H1 (cell line): Measurements from ENCODE around the gene HS6ST3. TPM values are rescaled to one million over a fixed set of nuclear protein-coding genes. Genes with fewer than 3 reads are reported as not detected.

Source experiments
- CTCF ChIA-PET: fragments of 300-600 bp; sonication (Branson Sonifier 250); formaldehyde crosslinking; loops from one replicate; lab custom pipeline; 2021; ENCODE audit not compliant: partially characterized antibody; lab: Charles Lee
- POLR2A ChIA-PET: fragments of 300-600 bp; sonication (Branson Sonifier 250); formaldehyde crosslinking; loops from one replicate; lab custom pipeline; 2021; ENCODE audit warnings: inconsistent platforms; ENCODE audit not compliant: partially characterized antibody; lab: Charles Lee
- DNase-seq, 2 experiments: peaks; one replicate each; pipeline versions ENCODE4 v3.0.0 to v3.0.0-alpha.2; 2010 to 2022; ENCODE audit warnings: low spot score in 2 of 2, low read depth in 1 of 2, mixed read lengths in 1 of 2
- FAIRE-seq: peaks from 2 replicates; lab custom pipeline; 2011; peaks lifted over from hg19 to GRCh38; lab: Jason Lieb, UNC
- H2AFZ ChIP-seq: 2 replicates; pipeline ENCODE4 v1.8.1; 2012; ENCODE audit warnings: low read length, inconsistent platforms
- H2AK5ac ChIP-seq: 2 replicates; pipeline ENCODE4 v1.6.1; 2013; ENCODE audit warnings: low read depth, low read length
- H2BK120ac ChIP-seq: replicated peaks from 2 replicates; pipeline ENCODE3; 2013; ENCODE audit warnings: low read depth, low read length, inconsistent platforms
- H2BK12ac ChIP-seq: 2 replicates; pipeline ENCODE4 v1.6.1; 2013; ENCODE audit warnings: low read depth, low read length
- H2BK15ac ChIP-seq: 2 replicates; pipeline ENCODE4 v1.6.1; 2013; ENCODE audit warnings: low read length
- H2BK20ac ChIP-seq: 2 replicates; pipeline ENCODE4 v1.6.1; 2013; ENCODE audit warnings: low read length
- H2BK5ac ChIP-seq: 2 replicates; pipeline ENCODE4 v1.6.1; 2013; ENCODE audit warnings: low read depth, low read length
- H3K14ac ChIP-seq: 2 replicates; pipeline ENCODE4 v1.6.1; 2013; ENCODE audit warnings: inconsistent platforms; ENCODE audit not compliant: insufficient read length
- H3K18ac ChIP-seq: 2 replicates; pipeline ENCODE4 v1.6.1; 2013; ENCODE audit warnings: low read length; ENCODE audit errors: extremely low read depth
- H3K23ac ChIP-seq: 2 replicates; pipeline ENCODE4 v1.6.1; 2013; ENCODE audit warnings: inconsistent platforms; ENCODE audit not compliant: insufficient read length
- H3K23me2 ChIP-seq: 2 replicates; pipeline ENCODE4 v1.6.1; 2013; ENCODE audit warnings: low read depth, low read length
- H3K27ac ChIP-seq: 2 replicates; pipeline ENCODE4 v1.6.1; 2011; ENCODE audit warnings: low read depth, low read length, inconsistent platforms
- H3K27me3 ChIP-seq, 4 experiments: replicated peaks in 1 of 4; 1 replicate in 1 of 4; 2 replicates in 3 of 4; pipeline versions ENCODE4 v1.6.1 to v1.8.1; 2011 to 2013; ENCODE audit warnings: low read length in 3 of 4, mild to moderate bottlenecking in 3 of 4, inconsistent platforms in 2 of 4, mixed read lengths in 2 of 4, moderate library complexity in 1 of 4; ENCODE audit not compliant: control insufficient read depth in 3 of 4, insufficient read depth in 3 of 4; ENCODE audit errors: extremely low read depth in 1 of 4
- H3K36me3 ChIP-seq, 4 experiments: 2 replicates each; pipeline versions ENCODE4 v1.6.1 to v1.8.1; 2011 to 2013; ENCODE audit warnings: mild to moderate bottlenecking in 4 of 4, low read length in 3 of 4, moderate library complexity in 2 of 4, control low read depth in 1 of 4, inconsistent platforms in 1 of 4; ENCODE audit not compliant: insufficient read depth in 4 of 4, control insufficient read depth in 2 of 4
- H3K4ac ChIP-seq: replicated peaks from 2 replicates; pipeline ENCODE3; 2013; ENCODE audit warnings: low read length, low read depth, mixed read lengths, inconsistent platforms; ENCODE audit not compliant: insufficient read length
- H3K4me1 ChIP-seq, 4 experiments: replicated peaks in 1 of 4; 1 replicate in 1 of 4; 2 replicates in 3 of 4; pipeline versions ENCODE4 v1.6.1 to v1.8.1; 2011 to 2013; ENCODE audit warnings: low read length in 3 of 4, inconsistent platforms in 2 of 4, mixed read lengths in 1 of 4; ENCODE audit not compliant: insufficient read depth in 4 of 4, control insufficient read depth in 3 of 4
- H3K4me2 ChIP-seq, 2 experiments: 2 replicates each; pipeline versions ENCODE4 v1.6.1 to v1.8.1; 2011 to 2013; ENCODE audit warnings: low read depth in 2 of 2, low read length in 2 of 2, control low read depth in 1 of 2, inconsistent platforms in 1 of 2, mild to moderate bottlenecking in 1 of 2; ENCODE audit not compliant: insufficient read depth in 1 of 2
- H3K4me3 ChIP-seq, 4 experiments: fragments of 200-600, 300-600 bp in 1 of 4; sonication (generic), shearing (Covaris generic), sonication (Bioruptor Twin) in 1 of 4; 2 replicates each; pipeline versions ENCODE4 v1.5.1 to v1.8.1; 2011 to 2016; ENCODE audit warnings: low read length in 4 of 4, low read depth in 3 of 4, control low read depth in 2 of 4, inconsistent platforms in 2 of 4, mild to moderate bottlenecking in 2 of 4, mixed read lengths in 1 of 4, moderate library complexity in 1 of 4; ENCODE audit not compliant: insufficient read depth in 2 of 4; ENCODE audit errors: extremely low read depth in 1 of 4
- H3K56ac ChIP-seq: replicated peaks from 2 replicates; pipeline ENCODE3; 2013; ENCODE audit warnings: low read depth, mild to moderate bottlenecking, mixed read lengths, low read length, inconsistent platforms; ENCODE audit not compliant: insufficient read length
- H3K79me1 ChIP-seq: 2 replicates; pipeline ENCODE4 v1.6.1; 2013; ENCODE audit warnings: low read depth, low read length, control low read depth
- H3K79me2 ChIP-seq, 2 experiments: 2 replicates each; pipeline versions ENCODE4 v1.6.1 to v1.8.1; 2012 to 2013; ENCODE audit warnings: low read length in 2 of 2, mild to moderate bottlenecking in 2 of 2, inconsistent platforms in 1 of 2; ENCODE audit not compliant: insufficient read depth in 2 of 2, control insufficient read depth in 1 of 2
- H3K9ac ChIP-seq, 4 experiments: replicated peaks in 1 of 4; 1 replicate in 1 of 4; 2 replicates in 3 of 4; pipeline versions ENCODE4 v1.6.1 to v1.8.1; 2011 to 2013; ENCODE audit warnings: low read depth in 3 of 4, low read length in 3 of 4, control low read depth in 2 of 4, mild to moderate bottlenecking in 2 of 4, moderate library complexity in 2 of 4, inconsistent platforms in 1 of 4; ENCODE audit errors: extremely low read depth in 1 of 4
- H3K9me3 ChIP-seq, 2 experiments: 2 replicates each; pipeline versions ENCODE4 v1.6.1 to v1.8.1; 2012 to 2013; ENCODE audit warnings: mild to moderate bottlenecking in 2 of 2, moderate library complexity in 2 of 2, control low read depth in 1 of 2, inconsistent platforms in 1 of 2, low read depth in 1 of 2, low read length in 1 of 2, mixed read lengths in 1 of 2; ENCODE audit not compliant: insufficient read depth in 2 of 2
- H4K20me1 ChIP-seq, 2 experiments: replicated peaks in 1 of 2; 2 replicates each; pipeline versions ENCODE3 to v1.8.1; 2011 to 2013; ENCODE audit warnings: inconsistent platforms in 2 of 2, low read length in 2 of 2, mild to moderate bottlenecking in 1 of 2; ENCODE audit not compliant: insufficient read depth in 2 of 2, control insufficient read depth in 1 of 2
- H4K5ac ChIP-seq: 2 replicates; pipeline ENCODE4 v1.6.1; 2013; ENCODE audit warnings: low read length, low read depth, mixed read lengths, inconsistent platforms; ENCODE audit not compliant: insufficient read length
- H4K8ac ChIP-seq: 2 replicates; pipeline ENCODE4 v1.8.0; 2013; ENCODE audit warnings: mild to moderate bottlenecking, moderate library complexity, low read length, inconsistent platforms; ENCODE audit not compliant: insufficient read depth; ENCODE audit errors: extremely low read depth
- H4K91ac ChIP-seq: replicated peaks from 2 replicates; pipeline ENCODE3; 2013; ENCODE audit warnings: low read length, mixed read lengths, inconsistent platforms; ENCODE audit not compliant: insufficient read length
- BCL11A ChIP-seq, 2 experiments: IDR thresholded peaks; one replicate each; pipeline ENCODE4 v1.6.1; 2011; ENCODE audit warnings: low read depth in 2 of 2, low read length in 2 of 2, mild to moderate bottlenecking in 2 of 2
- CBX5 ChIP-seq: fragments of 300-800, 300-1000 bp; sonication (generic); IDR thresholded peaks from 2 replicates; pipeline ENCODE4 v1.7.1; 2016; ENCODE audit warnings: antibody characterized with exemption, low read length, low read depth
- CEBPB ChIP-seq: IDR thresholded peaks from 2 replicates; pipeline ENCODE4 v1.6.1; 2012; ENCODE audit warnings: low read depth, low read length
- CHD2 ChIP-seq: IDR thresholded peaks from 2 replicates; pipeline ENCODE4 v1.6.1; 2012; ENCODE audit warnings: low read length, improper control_type of control experiment
- FOSL1 ChIP-seq: IDR thresholded peaks from 2 replicates; pipeline ENCODE4 v1.6.1; 2011; ENCODE audit warnings: mild to moderate bottlenecking, low read depth, low read length, moderate library complexity; ENCODE audit not compliant: insufficient read depth
- KDM5A ChIP-seq: fragments of 200-600 bp; IDR thresholded peaks from 2 replicates; pipeline ENCODE4 v1.7.1; 2012; ENCODE audit warnings: mild to moderate bottlenecking, low read length, inconsistent platforms, mixed read lengths
- NRF1 ChIP-seq: IDR thresholded peaks from 2 replicates; pipeline ENCODE4 v1.6.1; 2011; ENCODE audit warnings: mild to moderate bottlenecking, low read depth, low read length, improper control_type of control experiment
- RAD21 ChIP-seq, 2 experiments: IDR thresholded peaks in 1 of 2; conservative IDR thresholded peaks in 1 of 2; 2 replicates each; pipeline ENCODE4 v1.6.1; 2011; ENCODE audit warnings: low read depth in 2 of 2, low read length in 2 of 2, improper control_type of control experiment in 1 of 2, inconsistent platforms in 1 of 2, mild to moderate bottlenecking in 1 of 2, moderate library complexity in 1 of 2
- TAF7 ChIP-seq: optimal IDR thresholded peaks from 2 replicates; pipeline ENCODE3; 2011; ENCODE audit warnings: low read depth, mild to moderate bottlenecking, inconsistent platforms, low read length, moderate library complexity, borderline replicate concordance
- YY1 ChIP-seq: IDR thresholded peaks from 2 replicates; pipeline ENCODE4 v1.6.1; 2011; ENCODE audit warnings: low read depth, mild to moderate bottlenecking, low read length
- WGBS, 2 experiments: shearing (Covaris generic) in 1 of 2; methylation state at CpG; one replicate each; pipeline versions ENCODE4 v1.1.6 to v1.1.7; 2013 to 2015; ENCODE audit warnings: low lambda C conversion rate in 2 of 2, mixed read lengths in 2 of 2, inconsistent platforms in 1 of 2, low coverage in 1 of 2, missing lambda C conversion rate in 1 of 2; ENCODE audit not compliant: insufficient replicate concordance in 2 of 2, insufficient coverage in 1 of 2, insufficient read length in 1 of 2; ENCODE audit errors: extremely low coverage in 1 of 2, missing lambda C conversion rate in 1 of 2; 5-methylcytosine and 5-hydroxymethylcytosine counted together
- polyA plus RNA-seq, 7 experiments: library from polyadenylated mRNA; depleted of rRNA in 3 of 7; stranded (reverse) in 5 of 7; unstranded in 2 of 7; fragments of >200 nt in 5 of 7; fragments of 200-250 nt in 2 of 7; gene quantifications; 1 replicate in 5 of 7; 2 replicates in 1 of 7; 4 replicates in 1 of 7; pipeline versions ENCODE4 v1.2.1 to v1.2.3, GENCODE V29; 2011 to 2013; ENCODE audit warnings: missing spikeins in 2 of 7, mixed read lengths in 2 of 7
- total RNA-seq: library from RNA; stranded (reverse); fragmentation: NEBNext Ultra II Directional; extraction: Animal tissue kit (Norgen Biotek cat#: 25700); gene quantifications from 2 replicates; pipeline ENCODE4 v1.2.1, GENCODE V29; 2021
- TF ChIP-seq, protein P1 (sequence below): IDR thresholded peaks from 2 replicates; pipeline ENCODE4 v1.6.1; 2012; ENCODE audit warnings: low read length, inconsistent platforms
- TF ChIP-seq, protein P2 (sequence below): IDR thresholded peaks from 2 replicates; pipeline ENCODE4 v1.6.1; 2011; ENCODE audit warnings: low read depth, mild to moderate bottlenecking, low read length; ENCODE audit not compliant: insufficient read depth

HS6ST3 gene
- total and polyA plus RNA-seq, 2 of the 8 experiments (the other 6 are each of a cell fraction or from before 2014, with no cell fraction given) = 0.45 to 1.2 TPM

DNA sequence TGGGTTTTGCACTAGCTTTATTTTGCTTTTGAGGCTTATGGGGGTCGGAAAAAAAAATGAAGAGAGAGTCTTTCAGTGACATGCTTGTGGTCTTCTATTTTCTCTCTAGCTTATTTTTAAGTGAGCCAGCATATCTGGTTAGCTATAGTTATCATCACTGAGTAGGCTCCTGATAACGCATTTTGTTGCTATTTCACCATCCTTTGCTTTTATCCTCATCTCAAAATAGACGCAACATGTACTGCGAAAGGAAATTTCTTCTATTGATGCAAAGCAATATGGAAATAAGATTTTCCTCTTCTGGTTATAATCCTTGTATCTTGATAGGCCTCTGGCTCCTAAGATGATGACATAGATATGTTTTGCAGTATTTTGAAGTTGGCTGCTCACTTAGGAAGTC is 630.5 kb downstream of the HS6ST3 start:
- Histone ChIP-seq H2AFZ (no peak overlapping the region), H3K4me2 (no peak overlapping the region), H3K36me3 (no peaks in the 10 kb centered on the region), H3K14ac (no peak overlapping the region), H2BK12ac (no peak overlapping the region), H2BK20ac (no peak overlapping the region), H3K18ac (no peak overlapping the region), H3K56ac (no peak overlapping the region), H3K79me1 (no peaks in the 10 kb centered on the region), H3K79me2 (no peaks in the 10 kb centered on the region), H3K9ac (no peak overlapping the region), H4K20me1 (no peaks in the 10 kb centered on the region), H3K27ac (no peak overlapping the region), H3K23ac (no peak overlapping the region), H3K4ac (no peak overlapping the region), H3K23me2 (no peaks in the 10 kb centered on the region), H3K4me3 (no peak overlapping the region), H3K4me1 (no peaks in the 10 kb centered on the region), H2BK5ac (no peak overlapping the region), H3K9me3 (no peaks in the 10 kb centered on the region), H4K8ac (no peak overlapping the region), H4K5ac (no peak overlapping the region), H2BK120ac (no peak overlapping the region), H3K27me3 (no peaks in the 10 kb centered on the region), H2BK15ac (no peak overlapping the region), H4K91ac (no peak overlapping the region), H2AK5ac (no peak overlapping the region)
- CTCF ChIA-PET = interaction anchor here (0.6 to 1.5 kb wide), 4 partner anchors 26 to 515 kb away, joined by 3 to 4 read pairs (median 4); no protein-coding TSS in a partner anchor
- 82% methylated on average over 4 of the region's 4 CpGs; no CpG with 5 or more reads in 1 of the 2 experiments for WGBS, 2 experiments
- DNase-seq (no peak), FAIRE-seq (no peak)
- POLR2A ChIA-PET = no interaction called here
- no peak for TF ChIP-seq TAF7
- no peak for TF ChIP-seq KDM5A
- no peak for TF ChIP-seq CEBPB
- no peak for TF ChIP-seq RAD21 (IDR thresholded peaks at IDR 0.05 in 1 of 2, conservative IDR thresholded peaks at IDR 0.05 in 1 of 2; ENCODE audit: low read depth in 2 of 2, low read length in 2 of 2)
- no peak for TF ChIP-seq CHD2
- no peak for TF ChIP-seq YY1
- TF ChIP-seq CBX5 = no peak
- TF ChIP-seq, protein P1, sequence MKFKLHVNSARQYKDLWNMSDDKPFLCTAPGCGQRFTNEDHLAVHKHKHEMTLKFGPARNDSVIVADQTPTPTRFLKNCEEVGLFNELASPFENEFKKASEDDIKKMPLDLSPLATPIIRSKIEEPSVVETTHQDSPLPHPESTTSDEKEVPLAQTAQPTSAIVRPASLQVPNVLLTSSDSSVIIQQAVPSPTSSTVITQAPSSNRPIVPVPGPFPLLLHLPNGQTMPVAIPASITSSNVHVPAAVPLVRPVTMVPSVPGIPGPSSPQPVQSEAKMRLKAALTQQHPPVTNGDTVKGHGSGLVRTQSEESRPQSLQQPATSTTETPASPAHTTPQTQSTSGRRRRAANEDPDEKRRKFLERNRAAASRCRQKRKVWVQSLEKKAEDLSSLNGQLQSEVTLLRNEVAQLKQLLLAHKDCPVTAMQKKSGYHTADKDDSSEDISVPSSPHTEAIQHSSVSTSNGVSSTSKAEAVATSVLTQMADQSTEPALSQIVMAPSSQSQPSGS = no peak
- TF ChIP-seq NRF1 = no peak
- TF ChIP-seq BCL11A (IDR thresholded peaks at IDR 0.05; ENCODE audit: low read depth in 2 of 2, low read length in 2 of 2) = no peak
- TF ChIP-seq FOSL1 = no peak
- TF ChIP-seq, protein P2, sequence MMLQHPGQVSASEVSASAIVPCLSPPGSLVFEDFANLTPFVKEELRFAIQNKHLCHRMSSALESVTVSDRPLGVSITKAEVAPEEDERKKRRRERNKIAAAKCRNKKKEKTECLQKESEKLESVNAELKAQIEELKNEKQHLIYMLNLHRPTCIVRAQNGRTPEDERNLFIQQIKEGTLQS = no peak
